H1 (cell line): ENCODE results near the gene AP4M1. TPM values are rescaled to one million over a fixed set of nuclear protein-coding genes. Genes with fewer than 3 reads are reported as not detected.

ENCODE experiments used
- CBX8 ChIP-seq: fragments of 300-800, 300-1000 bp; sonication (generic); IDR thresholded peaks from 2 replicates; pipeline ENCODE4 v1.7.1; 2016; ENCODE audit warnings: low read depth, low read length, borderline replicate concordance
- SIRT6 ChIP-seq: IDR thresholded peaks from one replicate; pipeline ENCODE4 v1.7.1; 2012; ENCODE audit warnings: low read length, inconsistent platforms
- polyA plus RNA-seq, 7 experiments: library from polyadenylated mRNA; depleted of rRNA in 3 of 7; stranded (reverse) in 5 of 7; unstranded in 2 of 7; fragments of >200 nt in 5 of 7; fragments of 200-250 nt in 2 of 7; gene quantifications; 1 replicate in 5 of 7; 2 replicates in 1 of 7; 4 replicates in 1 of 7; pipeline versions ENCODE4 v1.2.1 to v1.2.3, GENCODE V29; 2011 to 2013; ENCODE audit warnings: missing spikeins in 2 of 7, mixed read lengths in 2 of 7
- total RNA-seq: library from RNA; stranded (reverse); fragmentation: NEBNext Ultra II Directional; extraction: Animal tissue kit (Norgen Biotek cat#: 25700); gene quantifications from 2 replicates; pipeline ENCODE4 v1.2.1, GENCODE V29; 2021

AP4M1 gene
- total and polyA plus RNA-seq, 2 of the 8 experiments (the other 6 are each of a cell fraction or from before 2014, with no cell fraction given), result 15.2 to 16.6 TPM

- TF ChIP-seq SIRT6 (no peak), CBX8 (no peak)
Observed at GRCh38 chr7:100118388-100119071, 17.1 kb downstream of the AP4M1 start (continued).
